Measurements from ENCODE around the gene YDJC. TPM values are rescaled to one million over a fixed set of nuclear protein-coding genes. Genes with fewer than 3 reads are reported as not detected.

YDJC gene
- total and polyA plus RNA-seq, 2 of the 4 experiments (the other 2 are of a cell fraction) = 8.1 to 23.6 TPM

DNA sequence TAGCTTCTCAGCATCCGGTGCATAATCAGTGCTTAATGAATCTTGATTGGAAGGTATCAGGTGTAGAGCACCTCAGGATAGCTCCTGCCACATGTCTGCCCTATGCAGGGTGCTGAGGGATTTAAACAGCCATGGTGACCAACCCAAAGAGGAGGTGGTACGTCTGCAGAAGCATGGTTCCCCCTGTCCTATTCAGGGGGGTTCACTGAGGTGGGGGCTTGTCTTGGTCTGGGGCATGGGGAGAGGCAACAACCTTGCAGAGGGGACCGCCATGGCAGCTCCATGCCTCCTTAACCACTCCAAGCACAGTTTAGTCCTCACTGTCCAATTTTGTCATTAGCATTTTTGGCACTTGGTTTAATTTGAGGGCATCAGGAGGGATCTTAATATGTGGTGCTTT, 37.4 kb downstream of the YDJC start:
- Histone ChIP-seq H3K4ac (ENCODE audit: low read depth, low read length) (no peak overlapping the region), H3K18ac (ENCODE audit: low read depth, low read length) (no peak overlapping the region), H2BK5ac (ENCODE audit: low read depth, low read length, poor library complexity, severe bottlenecking) (no peak overlapping the region), H2AK9ac (replicated peaks; ENCODE audit: low read depth, low read length, poor library complexity) (no peak overlapping the region), H3K9me1 (ENCODE audit: insufficient read depth, low read length) (peaks cover 39% of the 10 kb centered on the region), H3K9me3 (ENCODE audit: control insufficient read depth, insufficient read depth, low read length) (no peaks in the 10 kb centered on the region), H2BK120ac (ENCODE audit: low read depth, low read length) (no peak overlapping the region), H2BK15ac (ENCODE audit: low read depth, low read length) (no peak overlapping the region), H3K27me3 (ENCODE audit: control insufficient read depth, insufficient read depth, low read length) (no peaks in the 10 kb centered on the region), H3K4me2 (ENCODE audit: low read depth, low read length) (no peak overlapping the region), H2AK5ac (ENCODE audit: low read depth, low read length) (no peak overlapping the region), H4K91ac (ENCODE audit: insufficient read depth, low read depth, low read length) (no peak overlapping the region), H3K56ac (ENCODE audit: extremely low read depth, insufficient read depth, low read length) (no peak overlapping the region), H4K8ac (ENCODE audit: low read depth in 2 of 2, low read length in 2 of 2) (no peak overlapping the region), H4K20me1 (ENCODE audit: insufficient read depth, low read length) (peaks cover 95% of the 10 kb centered on the region), H2BK20ac (ENCODE audit: low read depth, low read length) (no peak overlapping the region), H4K5ac (ENCODE audit: low read depth, low read length) (no peak overlapping the region), H3K36me3 (ENCODE audit: control insufficient read depth, insufficient read depth, low read length) (peaks cover 33% of the 10 kb centered on the region), H2AFZ (replicated peaks; ENCODE audit: low read length, poor library complexity) (no peak overlapping the region), H3K27ac (ENCODE audit: insufficient read depth, low read length) (no peak overlapping the region), H3K14ac (replicated peaks; ENCODE audit: low read depth, low read length) (no peak overlapping the region), H3K79me1 (ENCODE audit: low read depth in 1 of 2, low read length in 2 of 2) (peaks cover 17 to 77% of the 10 kb centered on the region in 2 experiments), H3K9ac (ENCODE audit: low read depth, low read length) (no peak overlapping the region), H3K4me3 (ENCODE audit: insufficient read depth, low read depth, low read length) (no peak overlapping the region), H3K4me1 (ENCODE audit: control insufficient read depth, insufficient read depth, low read length) (peaks cover 21% of the 10 kb centered on the region), H3K23ac (ENCODE audit: low read depth, low read length) (no peak overlapping the region)
- ChIA-PET POLR2A (ENCODE audit: unreplicated experiment) (no interaction called here), CTCF (no interaction called here)
- no peak for ATAC-seq (ENCODE audit: low read depth)
- BruUV-seq (replicated peaks) = no TSS peak
- no CpG with 5 or more reads among the region's 3 CpGs for WGBS, 2 experiments (ENCODE audit: extremely low coverage in 2 of 2, insufficient read length in 1 of 2)
- dilution Hi-C loops (cut with HindIII; ENCODE audit: low sequenced_read_pairs, unreplicated experiment) = no loop called here
- intact Hi-C loops (cut with micrococcal nuclease) = no loop called here
- in situ Hi-C loops (cut with MboI; ENCODE audit: low sequenced_read_pairs) = no loop called here
- no peak for DNase-seq
- TF ChIP-seq RFX5 (IDR thresholded peaks at IDR 0.05; ENCODE audit: low read depth, low read length) = no peak
- no peak for TF ChIP-seq CHD1 (IDR thresholded peaks at IDR 0.05; ENCODE audit: low read depth, low read length)
- TF ChIP-seq RCOR1 (IDR thresholded peaks at IDR 0.05; ENCODE audit: insufficient replicate concordance, low read length) = no peak
- no peak for TF ChIP-seq POLR2A (IDR thresholded peaks at IDR 0.05; ENCODE audit: low read depth, low read length)
- TF ChIP-seq MXI1 (IDR thresholded peaks at IDR 0.05; ENCODE audit: borderline replicate concordance, low read depth, low read length) = no peak
- TF ChIP-seq NFE2L2 (IDR thresholded peaks at IDR 0.05; ENCODE audit: low read depth, low read length) = no peak

Measured in IMR-90 (cell line).